CD8-positive, alpha-beta memory T cell (primary cell): ENCODE measurements around the gene FHDC1. TPM values are rescaled to one million over a fixed set of nuclear protein-coding genes. Genes with fewer than 3 reads are reported as not detected.

Experiments
- CTCF ChIA-PET: fragments of 350-600 bp; sonication (Branson Sonifier 250); formaldehyde crosslinking; loops from one replicate; lab custom pipeline; 2021; ENCODE audit warnings: antibody characterized with exemption; lab: Charles Lee
- POLR2A ChIA-PET: fragments of 350-600 bp; sonication (Branson Sonifier 250); formaldehyde crosslinking; loops from one replicate; lab custom pipeline; 2021; ENCODE audit warnings: antibody characterized with exemption; lab: Charles Lee
- DNase-seq, 5 donors: peaks; one replicate each; pipeline versions ENCODE4 v3.0.0 to v3.0.0-alpha.2; 2020 to 2022; ENCODE audit warnings: mixed read lengths in 1 of 5
- H3K27ac ChIP-seq: one replicate; pipeline ENCODE4 v1.7.0; 2013; ENCODE audit warnings: low read depth, mild to moderate bottlenecking, low read length, moderate library complexity
- H3K27me3 ChIP-seq: 2 replicates; pipeline ENCODE4 v1.7.0; 2013; ENCODE audit warnings: low read length, mild to moderate bottlenecking; ENCODE audit not compliant: insufficient read depth, poor library complexity, severe bottlenecking
- H3K36me3 ChIP-seq: 2 replicates; pipeline ENCODE4 v1.7.0; 2013; ENCODE audit warnings: mild to moderate bottlenecking, low read length, moderate library complexity; ENCODE audit not compliant: insufficient read depth
- H3K4me1 ChIP-seq: 2 replicates; pipeline ENCODE4 v1.7.0; 2013; ENCODE audit warnings: mild to moderate bottlenecking, low read length, moderate library complexity; ENCODE audit not compliant: insufficient read depth
- H3K4me3 ChIP-seq: 2 replicates; pipeline ENCODE4 v1.7.0; 2013; ENCODE audit warnings: mild to moderate bottlenecking, low read length
- H3K9me3 ChIP-seq: 2 replicates; pipeline ENCODE4 v1.7.0; 2013; ENCODE audit warnings: mild to moderate bottlenecking, low read length
- H3K27ac Mint-ChIP-seq, 8 donors: one replicate each; pipeline ENCODE4 v1.8.0; 2020 to 2021; ENCODE audit warnings: mixed read lengths in 8 of 8, mild to moderate bottlenecking in 6 of 8, inconsistent platforms in 3 of 8, moderate library complexity in 3 of 8
- H3K27me3 Mint-ChIP-seq, 2 donors: one replicate each; pipeline ENCODE4 v1.8.0; 2020 to 2021; ENCODE audit warnings: mixed read lengths in 2 of 2, mild to moderate bottlenecking in 1 of 2, moderate library complexity in 1 of 2
- H3K36me3 Mint-ChIP-seq, 3 donors: one replicate each; pipeline ENCODE4 v1.8.0; 2020 to 2021; ENCODE audit warnings: mixed read lengths in 3 of 3, inconsistent platforms in 1 of 3, mild to moderate bottlenecking in 1 of 3
- H3K4me1 Mint-ChIP-seq, 3 donors: one replicate each; pipeline ENCODE4 v1.8.0; 2020 to 2021; ENCODE audit warnings: mixed read lengths in 3 of 3, inconsistent platforms in 1 of 3, mild to moderate bottlenecking in 1 of 3
- H3K4me3 Mint-ChIP-seq, 7 donors: one replicate each; pipeline ENCODE4 v1.8.0; 2020 to 2021; ENCODE audit warnings: mixed read lengths in 7 of 7, mild to moderate bottlenecking in 6 of 7, moderate library complexity in 4 of 7, inconsistent platforms in 2 of 7
- H3K9me3 Mint-ChIP-seq, 5 donors: one replicate each; pipeline ENCODE4 v1.8.0; 2020 to 2022; ENCODE audit warnings: mixed read lengths in 5 of 5, mild to moderate bottlenecking in 3 of 5, moderate library complexity in 2 of 5, inconsistent platforms in 1 of 5
- polyA plus RNA-seq: library from polyadenylated mRNA; unstranded; fragments of 300-500 nt; fragmentation: Illumina TruSeq; gene quantifications from one replicate; pipeline ENCODE4 v1.2.3, GENCODE V29; 2021
- total RNA-seq, 2 experiments: library from RNA; stranded (reverse); gene quantifications; one replicate each; pipeline ENCODE4 v1.2.3, GENCODE V29; 2021

Gene FHDC1
- total and polyA plus RNA-seq, 3 experiments from 2014 or later: 0.04 TPM; not detected in 1

DNA sequence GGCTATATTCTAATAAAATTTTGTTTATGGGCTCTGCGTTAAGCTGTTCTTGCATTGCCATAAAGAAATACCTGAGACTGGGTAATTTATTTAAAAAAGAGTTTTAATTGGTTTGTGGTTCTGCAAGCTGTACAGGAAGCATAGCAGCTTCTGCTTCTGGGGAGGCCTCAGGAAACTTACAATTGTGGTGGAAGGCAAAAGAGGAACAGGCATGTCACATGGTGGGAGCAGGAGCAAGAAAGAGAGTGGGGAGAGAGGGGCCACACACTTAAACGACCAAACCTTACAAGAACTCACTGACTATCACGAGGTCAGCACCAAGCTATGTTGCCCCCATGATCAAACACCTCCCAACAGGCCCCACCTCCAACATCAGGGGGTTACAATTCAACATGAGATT lies 74.0 kb downstream of the FHDC1 start:
- no peaks in the 10 kb centered on the region for H3K9me3 Mint-ChIP-seq
- peaks cover 0 to 1% (median 0%) of the 10 kb centered on the region in 3 donors for H3K4me1 Mint-ChIP-seq
- no peak for DNase-seq
- H3K9me3 ChIP-seq: no peaks in the 10 kb centered on the region
- no peak overlapping the region for H3K4me3 Mint-ChIP-seq
- ChIA-PET POLR2A (no interaction called here), CTCF (no interaction called here)
- no peaks in the 10 kb centered on the region for H3K27me3 ChIP-seq
- no peak overlapping the region for H3K27ac ChIP-seq
- H3K4me1 ChIP-seq: no peaks in the 10 kb centered on the region
- peaks cover 0 to 1% of the 10 kb centered on the region in 2 donors for H3K27me3 Mint-ChIP-seq
- no peak overlapping the region for H3K4me3 ChIP-seq
- peak overlapping the region in 1 of 8 donors; percentile 15 for H3K27ac Mint-ChIP-seq
- H3K36me3 ChIP-seq: no peaks in the 10 kb centered on the region
- no peaks in the 10 kb centered on the region for H3K36me3 Mint-ChIP-seq

DNA sequence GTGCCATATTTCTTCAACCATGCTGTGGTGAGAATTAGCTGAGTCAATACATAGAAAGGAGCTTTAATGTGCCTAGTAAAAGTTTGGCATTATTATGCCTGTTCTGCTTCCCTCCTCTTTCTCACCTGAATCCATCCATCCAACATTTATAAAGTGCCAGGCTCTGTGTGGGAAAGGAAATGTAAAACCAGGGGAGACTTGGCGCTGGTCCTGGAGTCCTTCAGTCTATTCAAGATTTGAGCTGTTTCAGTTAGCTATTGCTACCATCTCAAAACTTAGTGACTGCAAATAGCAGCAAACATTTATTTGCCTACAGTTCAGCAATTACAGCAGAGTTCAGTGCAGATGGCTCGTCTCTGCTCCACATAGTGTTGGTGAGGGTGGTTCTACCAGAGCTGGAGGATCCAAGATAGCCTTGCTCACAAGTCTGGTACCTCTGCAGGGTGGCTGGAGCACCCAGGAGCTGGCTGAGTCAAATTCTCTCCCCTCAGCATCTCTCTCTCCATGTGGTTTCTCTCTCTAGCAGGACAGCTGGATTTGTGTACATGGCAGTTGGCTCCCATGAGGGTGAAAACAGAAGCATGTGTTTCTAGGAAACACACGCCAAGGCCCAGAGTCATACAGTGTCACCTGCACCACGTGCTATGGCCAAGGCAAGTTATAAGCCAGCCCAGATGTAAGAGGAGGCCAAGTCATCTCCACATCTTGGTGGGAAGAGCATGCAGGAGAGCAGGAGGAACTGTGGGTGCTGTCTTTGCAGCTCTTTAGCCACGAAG lies 77.3 kb downstream of the FHDC1 start:
- ChIA-PET CTCF (interaction anchor here (1.1 kb wide), 1 partner anchor 10 kb away, joined by 4 read pairs; no protein-coding TSS in a partner anchor), POLR2A (no interaction called here)
- no peaks in the 10 kb centered on the region for H3K27me3 ChIP-seq
- Mint-ChIP-seq H3K4me1 (no peaks in the 10 kb centered on the region), H3K27me3 (peaks cover 0 to 7% of the 10 kb centered on the region in 2 donors), H3K36me3 (no peaks in the 10 kb centered on the region), H3K9me3 (no peaks in the 10 kb centered on the region), H3K4me3 (no peak overlapping the region), H3K27ac (no peak overlapping the region)
- no peaks in the 10 kb centered on the region for H3K36me3 ChIP-seq
- H3K4me1 ChIP-seq: no peaks in the 10 kb centered on the region
- H3K27ac ChIP-seq: no peak overlapping the region
- no peaks in the 10 kb centered on the region for H3K9me3 ChIP-seq
- no peak overlapping the region for H3K4me3 ChIP-seq
- DNase-seq: no peak

DNA sequence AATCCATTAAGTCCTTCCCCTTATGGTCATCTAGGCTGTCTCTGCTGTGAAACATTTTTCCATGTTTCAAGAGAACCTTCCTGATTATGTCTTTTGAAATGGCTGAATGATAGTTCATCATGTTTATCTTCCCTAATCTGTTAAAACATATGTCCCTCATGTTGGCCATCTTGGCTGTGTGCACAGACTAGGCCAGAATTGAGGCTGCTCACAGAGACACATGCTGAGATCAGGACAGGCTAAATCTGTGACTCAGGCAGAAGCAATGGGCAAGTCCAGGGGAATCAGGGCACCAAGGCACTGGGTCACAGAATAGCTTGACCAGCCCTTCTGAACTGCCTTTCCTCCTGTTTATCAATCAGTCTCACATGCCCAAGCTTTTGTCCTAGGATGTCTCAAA lies 78.3 kb downstream of the FHDC1 start:
- Mint-ChIP-seq H3K27ac (no peak overlapping the region), H3K9me3 (peaks cover 0 to 2% (median 0%) of the 10 kb centered on the region in 5 donors), H3K36me3 (no peaks in the 10 kb centered on the region), H3K4me1 (no peaks in the 10 kb centered on the region), H3K27me3 (peaks cover 0 to 12% of the 10 kb centered on the region in 2 donors), H3K4me3 (no peak overlapping the region)
- Histone ChIP-seq H3K36me3 (no peaks in the 10 kb centered on the region), H3K4me1 (no peaks in the 10 kb centered on the region), H3K4me3 (no peak overlapping the region), H3K9me3 (no peaks in the 10 kb centered on the region), H3K27me3 (no peaks in the 10 kb centered on the region), H3K27ac (no peak overlapping the region)
- ChIA-PET POLR2A (no interaction called here), CTCF (no interaction called here)
- DNase-seq: no peak

DNA sequence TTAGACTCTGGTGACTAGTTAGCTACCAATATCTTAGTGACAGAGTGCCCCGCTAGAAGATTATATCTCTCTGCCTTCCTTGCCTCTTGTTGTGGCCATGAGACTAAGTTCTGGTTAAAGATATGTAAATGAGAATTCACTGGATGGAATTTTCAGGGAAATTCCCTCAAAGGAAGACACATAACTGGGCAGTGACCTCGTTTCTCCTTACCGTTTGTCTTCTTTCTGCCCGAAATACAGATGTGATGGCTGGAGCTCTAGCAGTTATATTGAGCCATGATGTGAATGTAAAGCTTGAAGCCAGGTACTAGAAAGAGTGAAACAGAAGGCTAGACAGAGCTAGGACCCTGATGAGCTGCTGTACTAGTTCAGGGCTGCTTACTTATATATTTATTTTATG lies 80.5 kb downstream of the FHDC1 start:
- Histone ChIP-seq H3K27me3 (no peaks in the 10 kb centered on the region), H3K27ac (no peak overlapping the region), H3K9me3 (no peaks in the 10 kb centered on the region), H3K36me3 (no peaks in the 10 kb centered on the region), H3K4me3 (no peak overlapping the region), H3K4me1 (no peaks in the 10 kb centered on the region)
- no peak for DNase-seq
- POLR2A ChIA-PET: no interaction called here
- Mint-ChIP-seq H3K9me3 (peaks cover 0 to 2% (median 0%) of the 10 kb centered on the region in 5 donors), H3K36me3 (no peaks in the 10 kb centered on the region), H3K4me3 (no peak overlapping the region), H3K27me3 (peaks cover 3 to 24% of the 10 kb centered on the region in 2 donors), H3K27ac (no peak overlapping the region), H3K4me1 (no peaks in the 10 kb centered on the region)
- CTCF ChIA-PET: no interaction called here

DNA sequence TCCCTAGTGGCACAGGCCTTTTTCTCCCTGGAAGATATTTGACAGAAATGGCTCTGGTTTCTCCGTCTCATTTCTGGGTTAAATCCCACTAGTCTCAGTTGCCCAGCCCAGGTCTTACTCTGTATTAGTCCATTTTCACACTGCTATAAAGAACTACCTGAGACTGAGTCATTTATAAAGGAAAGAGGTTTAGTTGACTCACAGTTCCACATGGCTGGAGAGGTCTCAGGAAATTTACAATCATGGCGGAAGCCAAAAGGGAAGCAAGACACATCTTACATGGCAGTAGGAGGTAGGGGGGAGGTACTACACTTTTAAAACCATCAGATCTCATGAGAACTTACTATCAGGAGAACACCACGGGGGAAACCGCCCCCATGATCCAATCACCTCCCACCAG lies 81.9 kb downstream of the FHDC1 start:
- H3K9me3 ChIP-seq: no peaks in the 10 kb centered on the region
- no peaks in the 10 kb centered on the region for H3K4me1 ChIP-seq
- no peaks in the 10 kb centered on the region for H3K36me3 Mint-ChIP-seq
- H3K4me3 ChIP-seq: no peak overlapping the region
- no peak for DNase-seq
- no peaks in the 10 kb centered on the region for H3K27me3 ChIP-seq
- ChIA-PET CTCF (no interaction called here), POLR2A (no interaction called here)
- peaks cover 3 to 30% of the 10 kb centered on the region in 2 donors for H3K27me3 Mint-ChIP-seq
- peaks cover 0 to 2% (median 0%) of the 10 kb centered on the region in 5 donors for H3K9me3 Mint-ChIP-seq
- no peaks in the 10 kb centered on the region for H3K36me3 ChIP-seq
- no peak overlapping the region for H3K27ac ChIP-seq
- no peak overlapping the region for H3K27ac Mint-ChIP-seq
- no peak overlapping the region for H3K4me3 Mint-ChIP-seq
- no peaks in the 10 kb centered on the region for H3K4me1 Mint-ChIP-seq

DNA sequence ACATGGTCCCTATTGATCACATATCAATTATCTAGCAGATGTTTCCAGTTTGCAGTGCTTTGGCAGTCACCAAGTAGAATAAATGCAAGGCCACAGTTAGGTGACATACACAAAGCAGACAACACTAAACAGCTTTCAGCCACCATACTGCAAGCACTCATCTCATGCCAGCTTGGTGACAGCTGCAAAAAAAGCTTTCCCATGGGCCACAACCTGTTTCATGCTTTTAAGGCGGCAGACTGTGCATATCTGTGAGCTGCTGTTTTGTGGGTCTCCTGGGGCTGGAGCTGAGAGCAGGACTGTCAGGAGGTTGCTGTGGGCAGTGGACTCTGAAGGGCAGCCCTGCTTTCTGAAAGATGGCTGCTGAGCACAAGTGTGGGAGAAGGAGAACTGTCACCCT lies 82.6 kb downstream of the FHDC1 start:
- Histone ChIP-seq H3K4me3 (no peak overlapping the region), H3K27ac (no peak overlapping the region), H3K9me3 (no peaks in the 10 kb centered on the region), H3K4me1 (no peaks in the 10 kb centered on the region), H3K36me3 (no peaks in the 10 kb centered on the region), H3K27me3 (no peaks in the 10 kb centered on the region)
- POLR2A ChIA-PET: interaction anchor here (0.6 kb wide), 1 partner anchor 794 kb away, joined by 4 read pairs; no protein-coding TSS in a partner anchor
- DNase-seq: no peak
- Mint-ChIP-seq H3K9me3 (peaks cover 0 to 2% (median 0%) of the 10 kb centered on the region in 5 donors), H3K4me3 (no peak overlapping the region), H3K27ac (no peak overlapping the region), H3K36me3 (no peaks in the 10 kb centered on the region), H3K27me3 (peaks cover 3 to 34% of the 10 kb centered on the region in 2 donors), H3K4me1 (no peaks in the 10 kb centered on the region)
- CTCF ChIA-PET: no interaction called here

DNA sequence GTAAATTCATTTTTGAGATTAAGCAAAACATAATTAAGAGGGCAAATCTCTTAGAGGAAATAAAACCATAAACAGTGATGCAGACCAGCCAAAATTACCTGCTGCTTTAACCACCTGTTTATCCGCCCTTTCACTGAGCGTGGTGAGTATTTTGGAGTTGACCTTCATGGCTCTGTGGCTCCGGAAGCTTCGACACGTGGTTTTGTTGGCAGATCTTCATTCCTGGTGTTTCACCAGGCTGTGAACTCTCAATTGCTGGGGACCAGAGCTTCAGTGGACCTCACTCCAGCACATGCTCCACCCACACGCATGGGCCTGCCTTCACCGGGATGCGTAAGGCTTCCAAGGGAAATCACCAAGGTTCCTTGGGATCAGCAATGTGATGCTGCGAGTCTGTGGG lies 83.8 kb downstream of the FHDC1 start:
- peaks cover 0 to 2% (median 0%) of the 10 kb centered on the region in 5 donors for H3K9me3 Mint-ChIP-seq
- CTCF ChIA-PET: no interaction called here
- Histone ChIP-seq H3K27me3 (no peaks in the 10 kb centered on the region), H3K9me3 (no peaks in the 10 kb centered on the region), H3K4me1 (no peaks in the 10 kb centered on the region), H3K4me3 (no peak overlapping the region), H3K36me3 (no peaks in the 10 kb centered on the region), H3K27ac (no peak overlapping the region)
- no peaks in the 10 kb centered on the region for H3K36me3 Mint-ChIP-seq
- POLR2A ChIA-PET: no interaction called here
- H3K4me3 Mint-ChIP-seq: no peak overlapping the region
- no peak overlapping the region for H3K27ac Mint-ChIP-seq
- peaks cover 5 to 44% of the 10 kb centered on the region in 2 donors for H3K27me3 Mint-ChIP-seq
- H3K4me1 Mint-ChIP-seq: no peaks in the 10 kb centered on the region
- no peak for DNase-seq

DNA sequence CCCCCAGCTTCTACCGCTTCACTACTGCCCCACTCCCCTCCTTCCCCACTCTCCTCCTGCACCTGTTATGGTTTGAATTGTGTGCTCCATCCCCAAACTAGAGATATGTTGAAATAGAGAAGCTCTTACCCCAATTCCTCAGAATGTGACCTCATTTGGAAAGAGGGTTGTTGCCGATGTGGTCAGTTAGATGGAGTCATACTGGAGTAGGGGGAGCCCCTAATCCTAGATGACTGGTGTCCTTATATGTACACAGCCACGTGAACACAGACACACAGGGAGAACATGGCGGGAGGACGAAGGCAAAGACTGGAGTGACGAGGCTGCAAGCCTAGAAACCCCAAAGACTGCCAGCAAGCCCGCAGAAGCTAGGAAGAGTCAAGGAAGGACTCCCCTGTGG lies 84.3 kb downstream of the FHDC1 start:
- Mint-ChIP-seq H3K36me3 (no peaks in the 10 kb centered on the region), H3K27me3 (peaks cover 5 to 44% of the 10 kb centered on the region in 2 donors), H3K4me3 (no peak overlapping the region), H3K27ac (no peak overlapping the region), H3K4me1 (no peaks in the 10 kb centered on the region), H3K9me3 (peaks cover 0 to 2% (median 0%) of the 10 kb centered on the region in 5 donors)
- ChIA-PET CTCF (no interaction called here), POLR2A (no interaction called here)
- H3K4me3 ChIP-seq: no peak overlapping the region
- no peaks in the 10 kb centered on the region for H3K27me3 ChIP-seq
- no peaks in the 10 kb centered on the region for H3K9me3 ChIP-seq
- DNase-seq: no peak
- no peak overlapping the region for H3K27ac ChIP-seq
- no peaks in the 10 kb centered on the region for H3K4me1 ChIP-seq
- H3K36me3 ChIP-seq: no peaks in the 10 kb centered on the region
